Natural killer cell (primary cell): ENCODE data around the gene SH3GL1. TPM values are rescaled to one million over a fixed set of nuclear protein-coding genes. Genes with fewer than 3 reads are reported as not detected.

Source experiments
- ATAC-seq, 3 donors: fragments of 150-1000 bp in 2 of 3; fragments of 200-7000 bp in 1 of 3; cut with Tn5 transposase; 1 replicate in 1 of 3; 2 replicates in 2 of 3; pipeline ENCODE4 v1.10.0; 2021; ENCODE audit warnings: mild to moderate bottlenecking in 2 of 3, moderate library complexity in 2 of 3
- DNase-seq, 2 donors: peaks; one replicate each; pipeline versions ENCODE4 v3.0.0 to v3.0.0-alpha.2; 2013 to 2021; ENCODE audit warnings: mixed read lengths in 1 of 2
- H3K27ac ChIP-seq: one replicate; pipeline ENCODE4 v1.5.1; 2013; ENCODE audit warnings: mild to moderate bottlenecking, low read length
- H3K27me3 ChIP-seq: one replicate; pipeline ENCODE4 v1.6.1; 2013; ENCODE audit warnings: low read length; ENCODE audit not compliant: control insufficient read depth, insufficient read depth
- H3K36me3 ChIP-seq: one replicate; pipeline ENCODE4 v1.6.1; 2013; ENCODE audit warnings: low read length; ENCODE audit not compliant: control insufficient read depth, insufficient read depth
- H3K4me1 ChIP-seq: one replicate; pipeline ENCODE4 v1.6.1; 2013; ENCODE audit warnings: low read length; ENCODE audit not compliant: control insufficient read depth, insufficient read depth
- H3K4me3 ChIP-seq: one replicate; pipeline ENCODE4 v1.5.1; 2013; ENCODE audit warnings: low read length
- H3K9me3 ChIP-seq: one replicate; pipeline ENCODE4 v1.6.1; 2013; ENCODE audit warnings: low read length; ENCODE audit not compliant: control insufficient read depth, insufficient read depth
- H3K27ac Mint-ChIP-seq, 2 donors: one replicate each; pipeline ENCODE4 v1.8.0; 2022; ENCODE audit warnings: mild to moderate bottlenecking in 2 of 2, mixed read lengths in 2 of 2, moderate library complexity in 1 of 2
- H3K27me3 Mint-ChIP-seq, 2 donors: one replicate each; pipeline ENCODE4 v1.8.0; 2022; ENCODE audit warnings: low read depth in 2 of 2, mixed read lengths in 2 of 2
- H3K36me3 Mint-ChIP-seq: one replicate; pipeline ENCODE4 v1.8.0; 2022; ENCODE audit warnings: mixed read lengths
- H3K4me1 Mint-ChIP-seq, 2 donors: one replicate each; pipeline ENCODE4 v1.8.0; 2022; ENCODE audit warnings: mixed read lengths in 2 of 2
- H3K4me3 Mint-ChIP-seq: one replicate; pipeline ENCODE4 v1.8.0; 2022; ENCODE audit warnings: mild to moderate bottlenecking, moderate library complexity, mixed read lengths
- H3K9me3 Mint-ChIP-seq, 2 donors: one replicate each; pipeline ENCODE4 v1.8.0; 2022; ENCODE audit warnings: mixed read lengths in 2 of 2
- CTCF ChIP-seq: fragments of 200-600 bp; IDR thresholded peaks from one replicate; pipeline ENCODE4 v1.8.0; 2022; ENCODE audit warnings: antibody characterized with exemption
- WGBS: methylation state at CpG from one replicate; pipeline ENCODE4 v1.1.7; 2013; ENCODE audit warnings: missing lambda C conversion rate; ENCODE audit not compliant: insufficient coverage; 5-methylcytosine and 5-hydroxymethylcytosine counted together
- intact Hi-C: fragments of 100-400 bp; cut with micrococcal nuclease; formaldehyde crosslinking; loops from one replicate; pipeline ENCODE4 v1.14.2; 2022
- total RNA-seq, 4 donors: library from RNA; stranded (reverse); fragments of 120-200 nt in 1 of 4; gene quantifications; one replicate each; pipeline versions ENCODE4 v1.2.3 to v1.2.4, GENCODE V29; 2013 to 2022

Gene SH3GL1
- total RNA-seq, 3 donors from 2014 or later (not counting 1 experiment from before 2014, with no cell fraction given), result 43.9 to 55.7 (median 49.2) TPM

GRCh38 chr19:4389511-4390016 lies 10.8 kb downstream of the SH3GL1 start:
- Mint-ChIP-seq H3K36me3 (no peaks in the 10 kb centered on the region), H3K27ac (no peak overlapping the region), H3K4me1 (peaks cover 21 to 30% of the 10 kb centered on the region in 2 donors), H3K27me3 (no peaks in the 10 kb centered on the region), H3K9me3 (no peaks in the 10 kb centered on the region), H3K4me3 (no peak overlapping the region)
- peaks cover 35% of the 10 kb centered on the region for H3K4me1 ChIP-seq
- H3K27ac ChIP-seq, result no peak overlapping the region
- TF ChIP-seq CTCF, result no peak
- intact Hi-C loops, result no loop called here
- H3K27me3 ChIP-seq, result no peaks in the 10 kb centered on the region
- WGBS, result 94% methylated on average over 17 of the region's 17 CpGs
- no peak for ATAC-seq
- no peaks in the 10 kb centered on the region for H3K9me3 ChIP-seq
- H3K36me3 ChIP-seq, result peaks cover 10% of the 10 kb centered on the region
- DNase-seq, result no peak
- no peak overlapping the region for H3K4me3 ChIP-seq

DNA sequence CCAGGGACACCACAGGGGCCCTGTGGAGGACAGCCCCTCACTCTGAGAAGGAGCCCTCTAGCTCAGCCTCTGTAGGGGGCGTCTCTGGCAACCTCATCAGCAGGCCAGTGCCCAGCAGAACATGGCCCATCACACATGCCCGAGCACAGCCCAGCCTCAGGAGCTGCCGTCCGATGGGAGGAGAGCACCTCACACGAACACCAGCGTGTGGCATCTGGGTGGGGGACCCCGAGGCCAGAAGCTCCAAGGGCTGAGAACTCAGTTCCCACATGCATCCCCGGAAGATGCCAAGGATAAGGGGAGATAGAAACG lies 11.3 kb downstream of the SH3GL1 start:
- ATAC-seq (no peak), DNase-seq (no peak)
- intact Hi-C loops, result no loop called here
- H3K4me1 Mint-ChIP-seq, result peaks cover 16 to 26% of the 10 kb centered on the region in 2 donors
- no peaks in the 10 kb centered on the region for H3K36me3 Mint-ChIP-seq
- H3K9me3 ChIP-seq, result no peaks in the 10 kb centered on the region
- peaks cover 35% of the 10 kb centered on the region for H3K4me1 ChIP-seq
- peaks cover 11% of the 10 kb centered on the region for H3K36me3 ChIP-seq
- H3K4me3 Mint-ChIP-seq, result no peak overlapping the region
- H3K4me3 ChIP-seq, result no peak overlapping the region
- no peak for TF ChIP-seq CTCF
- H3K27me3 ChIP-seq, result no peaks in the 10 kb centered on the region
- no peak overlapping the region for H3K27ac ChIP-seq
- H3K27ac Mint-ChIP-seq, result no peak overlapping the region
- H3K27me3 Mint-ChIP-seq, result no peaks in the 10 kb centered on the region
- H3K9me3 Mint-ChIP-seq, result no peaks in the 10 kb centered on the region
- WGBS, result 95% methylated on average over 9 of the region's 9 CpGs

DNA sequence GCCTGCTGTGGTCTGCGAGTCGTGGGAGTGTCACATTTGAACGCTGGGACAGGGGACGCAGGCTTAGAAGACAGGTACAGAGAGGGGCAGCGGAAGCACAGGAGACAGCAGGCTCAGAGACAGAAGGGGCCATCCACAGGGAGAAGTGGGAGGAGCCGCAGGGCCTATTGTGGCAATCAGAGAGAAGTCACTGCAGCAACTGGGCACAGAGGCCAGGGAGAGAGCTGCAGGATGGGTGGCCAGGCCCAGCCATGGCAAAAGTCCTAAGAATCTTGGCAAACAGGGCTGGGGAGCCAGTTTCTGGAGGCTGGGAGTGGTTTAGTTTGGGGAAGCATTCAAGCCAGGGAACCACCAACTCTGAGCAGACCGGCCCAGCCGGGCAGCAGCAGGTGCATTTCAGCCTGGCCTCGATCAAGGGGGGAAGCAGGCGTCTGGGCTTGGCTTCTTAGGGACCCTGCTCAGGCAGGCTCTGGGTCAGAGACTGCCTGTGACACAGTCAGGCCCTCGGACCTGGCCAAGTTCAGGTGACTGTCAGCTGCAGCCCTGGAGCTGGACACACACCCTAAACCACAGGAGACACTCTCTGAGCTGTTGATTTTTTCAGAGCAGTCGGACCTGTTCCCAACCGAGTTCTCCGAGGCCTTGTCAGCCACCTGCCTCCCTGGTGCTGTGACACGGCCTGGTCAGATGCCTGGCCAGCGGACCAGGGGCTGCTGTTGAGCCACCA lies 11.8 kb downstream of the SH3GL1 start:
- Histone ChIP-seq H3K9me3 (no peaks in the 10 kb centered on the region), H3K4me3 (no peak overlapping the region), H3K4me1 (peaks cover 35% of the 10 kb centered on the region), H3K27ac (no peak overlapping the region), H3K27me3 (no peaks in the 10 kb centered on the region), H3K36me3 (peaks cover 11% of the 10 kb centered on the region)
- Mint-ChIP-seq H3K4me1 (peaks cover 12 to 22% of the 10 kb centered on the region in 2 donors), H3K27ac (no peak overlapping the region), H3K9me3 (no peaks in the 10 kb centered on the region), H3K4me3 (no peak overlapping the region), H3K27me3 (no peaks in the 10 kb centered on the region), H3K36me3 (no peaks in the 10 kb centered on the region)
- no peak for ATAC-seq
- DNase-seq, result no peak
- 95% methylated on average over 16 of the region's 16 CpGs for WGBS
- no peak for TF ChIP-seq CTCF
- intact Hi-C loops, result no loop called here
